ENCODE measurements around the gene PDS5A. TPM values are rescaled to one million over a fixed set of nuclear protein-coding genes. Genes with fewer than 3 reads are reported as not detected.
"Not testable (repeated sequence)": the region's sequence is repeated elsewhere in the genome, so short reads cannot be mapped to it uniquely, and the experiment has no call there.

The PDS5A gene
- total RNA-seq, 6 experiments from 2014 or later = 28.0 to 45.7 (median 33.2) TPM

DNA sequence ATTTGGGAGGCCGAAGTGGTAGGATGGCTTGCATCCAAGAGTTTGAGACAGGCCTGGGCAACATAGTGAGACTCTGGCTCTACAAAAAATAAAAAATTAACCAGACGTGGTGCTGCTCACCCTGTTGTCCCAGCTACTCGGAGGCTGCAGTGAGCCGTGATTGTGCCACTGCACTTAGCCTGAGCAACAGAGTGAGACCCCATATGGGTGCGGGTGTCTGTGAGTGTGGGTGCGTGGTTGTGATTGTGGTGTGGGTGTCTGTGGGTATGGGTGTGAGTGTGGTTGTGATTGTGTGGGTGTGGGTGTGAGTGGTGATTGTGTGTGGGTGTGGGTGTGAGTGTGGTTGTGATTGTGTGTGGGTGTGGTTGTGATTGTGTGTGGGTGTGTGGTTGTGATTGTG lies 165.2 kb downstream of the PDS5A start:
- Histone ChIP-seq H3K27me3 (no peaks in the 10 kb centered on the region), H3K4me3 (no peak overlapping the region), H3K36me3 (no peaks in the 10 kb centered on the region), H3K27ac (no peak overlapping the region), H3K9me3 (no peaks in the 10 kb centered on the region), H3K4me1 (no peaks in the 10 kb centered on the region)
- DNase-seq (peak in 1 of 3 donors; percentile 17), ATAC-seq (no peak)
- TF ChIP-seq POLR2A (IDR thresholded peaks at IDR 0.05) = no peak
- TF ChIP-seq, protein P1, sequence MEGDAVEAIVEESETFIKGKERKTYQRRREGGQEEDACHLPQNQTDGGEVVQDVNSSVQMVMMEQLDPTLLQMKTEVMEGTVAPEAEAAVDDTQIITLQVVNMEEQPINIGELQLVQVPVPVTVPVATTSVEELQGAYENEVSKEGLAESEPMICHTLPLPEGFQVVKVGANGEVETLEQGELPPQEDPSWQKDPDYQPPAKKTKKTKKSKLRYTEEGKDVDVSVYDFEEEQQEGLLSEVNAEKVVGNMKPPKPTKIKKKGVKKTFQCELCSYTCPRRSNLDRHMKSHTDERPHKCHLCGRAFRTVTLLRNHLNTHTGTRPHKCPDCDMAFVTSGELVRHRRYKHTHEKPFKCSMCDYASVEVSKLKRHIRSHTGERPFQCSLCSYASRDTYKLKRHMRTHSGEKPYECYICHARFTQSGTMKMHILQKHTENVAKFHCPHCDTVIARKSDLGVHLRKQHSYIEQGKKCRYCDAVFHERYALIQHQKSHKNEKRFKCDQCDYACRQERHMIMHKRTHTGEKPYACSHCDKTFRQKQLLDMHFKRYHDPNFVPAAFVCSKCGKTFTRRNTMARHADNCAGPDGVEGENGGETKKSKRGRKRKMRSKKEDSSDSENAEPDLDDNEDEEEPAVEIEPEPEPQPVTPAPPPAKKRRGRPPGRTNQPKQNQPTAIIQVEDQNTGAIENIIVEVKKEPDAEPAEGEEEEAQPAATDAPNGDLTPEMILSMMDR (IDR thresholded peaks at IDR 0.05) = no peak
- 51% methylated on average over 6 of the region's 6 CpGs for WGBS (ENCODE audit: insufficient coverage, low coverage, low lambda C conversion rate, missing lambda C conversion rate)
- intact Hi-C loops (cut with DNase I) = no loop called here

DNA sequence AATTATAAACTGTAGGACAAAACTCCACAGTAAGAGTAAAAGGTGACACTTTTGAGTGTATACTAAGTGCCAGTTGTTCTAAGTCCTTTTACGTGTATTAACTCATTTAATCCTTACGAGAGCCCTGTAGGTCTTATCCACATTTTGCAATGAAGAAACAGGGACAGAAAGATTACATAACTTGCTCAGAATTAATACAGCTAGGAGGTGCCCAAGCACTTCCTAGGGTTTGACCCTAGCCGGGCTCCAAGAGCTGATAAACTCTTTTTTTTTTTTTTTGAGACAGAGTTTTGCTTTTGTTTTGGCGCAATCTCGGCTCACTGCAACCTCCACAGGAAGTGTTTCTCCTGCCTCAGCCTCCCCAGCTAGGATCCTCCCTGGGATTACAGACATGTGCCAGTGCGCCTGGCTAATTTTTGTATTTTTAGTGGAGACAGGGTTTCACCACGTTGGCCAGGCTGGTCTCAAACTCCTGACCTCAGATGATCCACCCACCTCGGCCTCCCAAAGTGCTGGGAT lies 169.4 kb downstream of the PDS5A start:
- no peaks in the 10 kb centered on the region for H3K4me1 ChIP-seq
- H3K4me3 ChIP-seq = no peak overlapping the region
- intact Hi-C loops (cut with DNase I) = no loop called here
- ATAC-seq (peak in 2 of 4 donors; percentile 13 to 34), DNase-seq (no peak)
- TF ChIP-seq, protein P1 (IDR thresholded peaks at IDR 0.05) = no peak
- no peak overlapping the region for H3K27ac ChIP-seq
- 49% methylated on average over 6 of the region's 8 CpGs for WGBS (ENCODE audit: insufficient coverage, low coverage, low lambda C conversion rate, missing lambda C conversion rate)
- no peaks in the 10 kb centered on the region for H3K36me3 ChIP-seq
- H3K9me3 ChIP-seq = no peaks in the 10 kb centered on the region
- no peaks in the 10 kb centered on the region for H3K27me3 ChIP-seq

DNA sequence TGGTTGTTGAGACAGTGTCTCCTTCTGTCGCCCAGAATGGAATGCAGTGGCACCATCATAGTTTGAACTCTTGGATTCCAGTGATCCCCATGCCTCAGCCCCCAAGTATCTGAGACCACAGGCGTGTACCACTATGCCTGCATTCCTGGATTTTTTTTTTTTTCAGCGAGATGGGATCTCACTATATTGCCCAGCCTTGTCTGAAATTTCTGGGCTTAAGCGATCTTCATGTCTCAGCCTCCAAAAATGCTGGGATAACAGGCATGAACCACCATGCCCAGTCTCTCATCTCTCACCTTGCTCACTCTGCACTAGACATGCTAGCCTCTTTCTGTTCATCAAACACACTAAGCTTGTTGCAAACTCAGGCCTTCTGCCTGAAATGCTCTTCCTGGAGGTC lies 175.7 kb downstream of the PDS5A start:
- ATAC-seq (no peak), DNase-seq (no peak)
- peaks cover 0 to 4% (median 0%) of the 10 kb centered on the region in 4 donors for H3K4me1 ChIP-seq
- TF ChIP-seq POLR2A (IDR thresholded peaks at IDR 0.05) = no peak
- TF ChIP-seq, protein P1 (IDR thresholded peaks at IDR 0.05) = no peak
- no peaks in the 10 kb centered on the region for H3K36me3 ChIP-seq
- no peaks in the 10 kb centered on the region for H3K27me3 ChIP-seq
- WGBS (ENCODE audit: insufficient coverage, low coverage, low lambda C conversion rate, missing lambda C conversion rate) = 74% methylated on average over 4 of the region's 4 CpGs
- no peaks in the 10 kb centered on the region for H3K9me3 ChIP-seq
- H3K4me3 ChIP-seq = no peak overlapping the region
- H3K27ac ChIP-seq = no peak overlapping the region
- intact Hi-C loops (cut with DNase I) = no loop called here

DNA sequence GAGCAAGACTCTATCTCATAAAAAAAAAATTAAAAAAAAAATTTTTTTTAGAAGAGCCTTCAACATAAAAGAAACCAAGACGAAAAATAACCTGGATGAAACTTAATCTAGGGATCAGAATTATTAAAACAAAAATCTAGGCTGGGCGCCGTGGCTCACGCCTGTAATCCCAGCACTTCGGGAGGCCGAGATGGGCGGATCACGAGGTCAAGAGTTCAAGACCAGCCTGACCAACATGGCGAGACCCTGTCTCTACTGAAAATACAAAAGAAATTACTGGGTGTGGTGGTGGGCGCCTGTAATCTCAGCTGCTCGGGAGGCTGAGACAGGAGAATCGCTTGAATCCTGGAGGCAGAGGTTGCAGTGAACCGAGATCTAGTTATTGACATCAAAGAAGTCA lies 184.7 kb downstream of the PDS5A start:
- H3K27me3 ChIP-seq; ATAC-seq; H3K36me3 ChIP-seq; H3K4me3 ChIP-seq; H3K4me1 ChIP-seq; H3K27ac ChIP-seq; H3K9me3 ChIP-seq; intact Hi-C loops (cut with DNase I); DNase-seq: not testable (repeated sequence)
- WGBS (ENCODE audit: insufficient coverage, low coverage, low lambda C conversion rate, missing lambda C conversion rate) = 93% methylated on average over 11 of the region's 13 CpGs

DNA sequence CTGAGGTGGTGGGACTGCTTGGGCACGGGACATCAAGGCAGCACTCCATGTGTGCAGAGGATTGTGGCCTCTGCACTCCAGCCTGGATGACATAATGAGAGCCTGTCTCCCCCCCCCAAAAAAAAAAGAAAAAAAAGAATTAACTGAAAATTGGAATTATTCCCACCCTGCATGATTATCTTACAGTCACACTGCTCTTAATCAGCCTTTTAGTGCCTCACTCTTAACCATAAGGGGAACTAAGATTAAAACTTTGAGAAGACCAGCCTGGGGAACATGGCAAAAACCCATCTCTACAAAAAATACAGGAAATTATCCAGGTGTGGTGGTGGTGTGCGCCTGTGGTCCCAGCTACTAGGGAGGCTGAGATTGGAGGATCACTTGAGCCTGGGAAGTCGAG lies 185.2 kb downstream of the PDS5A start:
- intact Hi-C loops (cut with DNase I) = no loop called here
- DNase-seq (no peak), ATAC-seq (no peak)
- Histone ChIP-seq H3K36me3 (no peaks in the 10 kb centered on the region), H3K9me3 (no peaks in the 10 kb centered on the region), H3K4me3 (no peak overlapping the region), H3K27ac (no peak overlapping the region), H3K27me3 (no peaks in the 10 kb centered on the region), H3K4me1 (peaks cover 0 to 1% (median 0%) of the 10 kb centered on the region in 4 donors)
- WGBS (ENCODE audit: insufficient coverage, low coverage, low lambda C conversion rate, missing lambda C conversion rate) = 85% methylated on average over 3 of the region's 3 CpGs
- TF ChIP-seq POLR2A (IDR thresholded peaks at IDR 0.05) = no peak
- TF ChIP-seq, protein P1 (IDR thresholded peaks at IDR 0.05) = no peak
